ENCODE results near the gene TYK2. TPM values are rescaled to one million over a fixed set of nuclear protein-coding genes. Genes with fewer than 3 reads are reported as not detected.

Gene TYK2
- total RNA-seq, 1 donor from 2014 or later = 147 TPM

DNA sequence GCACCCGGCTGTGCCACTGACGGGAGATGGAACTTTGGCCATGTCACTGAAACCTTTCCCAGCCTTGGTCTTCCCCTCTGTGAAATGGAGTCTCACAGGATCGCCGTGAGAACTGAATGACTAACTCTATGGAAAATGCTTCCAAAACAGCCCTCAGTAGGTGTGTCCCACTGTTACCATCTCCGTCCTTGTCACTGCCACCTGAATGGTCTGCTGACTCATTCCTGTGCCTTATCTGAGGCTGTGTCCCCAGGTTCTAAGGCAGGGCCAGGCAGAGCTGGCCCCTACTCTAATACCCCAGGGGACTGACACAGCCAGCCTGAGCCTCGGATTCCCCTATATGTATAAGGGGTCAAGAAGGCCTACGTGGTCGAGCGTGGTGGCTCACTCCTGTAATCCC lies 18.4 kb upstream of the TYK2 start:
- no peak for DNase-seq (ENCODE audit: low spot score, unreplicated experiment)
- H3K36me3 Mint-ChIP-seq (ENCODE audit: insufficient read depth) = peaks cover 7% of the 10 kb centered on the region

DNA sequence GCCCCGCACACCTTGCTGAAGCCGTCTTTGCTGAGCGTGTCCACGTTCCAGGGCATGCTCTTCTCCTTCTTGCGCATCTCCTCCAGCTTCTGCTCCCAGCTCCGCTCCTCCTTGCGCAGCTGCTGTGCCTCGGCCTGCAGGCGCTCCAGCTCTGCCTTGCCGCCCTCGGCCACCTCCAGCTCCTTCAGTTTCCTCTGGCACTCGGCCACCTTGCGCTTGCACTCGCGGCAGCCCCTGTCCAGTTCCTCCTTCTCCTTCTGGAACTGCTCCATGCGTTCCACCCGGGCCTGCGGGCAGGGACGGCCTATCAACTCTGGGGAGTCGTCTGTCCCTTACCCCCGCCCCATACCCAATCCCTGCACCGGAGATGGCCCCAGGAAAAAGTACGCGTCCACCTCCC lies 15.5 kb upstream of the TYK2 start:
- DNase-seq (ENCODE audit: low spot score, unreplicated experiment) = no peak
- Mint-ChIP-seq H3K4me3 (ENCODE audit: low read depth) (no peak overlapping the region), H3K36me3 (ENCODE audit: insufficient read depth) (peaks cover 14% of the 10 kb centered on the region), H3K9me3 (ENCODE audit: low read depth) (no peaks in the 10 kb centered on the region), H3K27me3 (no peaks in the 10 kb centered on the region), H3K27ac (no peak overlapping the region), H3K4me1 (ENCODE audit: low read depth) (no peaks in the 10 kb centered on the region)
- TF ChIP-seq, protein P1, sequence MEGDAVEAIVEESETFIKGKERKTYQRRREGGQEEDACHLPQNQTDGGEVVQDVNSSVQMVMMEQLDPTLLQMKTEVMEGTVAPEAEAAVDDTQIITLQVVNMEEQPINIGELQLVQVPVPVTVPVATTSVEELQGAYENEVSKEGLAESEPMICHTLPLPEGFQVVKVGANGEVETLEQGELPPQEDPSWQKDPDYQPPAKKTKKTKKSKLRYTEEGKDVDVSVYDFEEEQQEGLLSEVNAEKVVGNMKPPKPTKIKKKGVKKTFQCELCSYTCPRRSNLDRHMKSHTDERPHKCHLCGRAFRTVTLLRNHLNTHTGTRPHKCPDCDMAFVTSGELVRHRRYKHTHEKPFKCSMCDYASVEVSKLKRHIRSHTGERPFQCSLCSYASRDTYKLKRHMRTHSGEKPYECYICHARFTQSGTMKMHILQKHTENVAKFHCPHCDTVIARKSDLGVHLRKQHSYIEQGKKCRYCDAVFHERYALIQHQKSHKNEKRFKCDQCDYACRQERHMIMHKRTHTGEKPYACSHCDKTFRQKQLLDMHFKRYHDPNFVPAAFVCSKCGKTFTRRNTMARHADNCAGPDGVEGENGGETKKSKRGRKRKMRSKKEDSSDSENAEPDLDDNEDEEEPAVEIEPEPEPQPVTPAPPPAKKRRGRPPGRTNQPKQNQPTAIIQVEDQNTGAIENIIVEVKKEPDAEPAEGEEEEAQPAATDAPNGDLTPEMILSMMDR (IDR thresholded peaks at IDR 0.05; ENCODE audit: unreplicated experiment) = no peak

More for the DNA sequence above, 18.4 kb upstream of the TYK2 start:
- peak overlapping the region; percentile 33 for H3K27ac Mint-ChIP-seq
- H3K4me1 Mint-ChIP-seq (ENCODE audit: low read depth) = peaks cover 10% of the 10 kb centered on the region
- TF ChIP-seq, protein P1 (IDR thresholded peaks at IDR 0.05; ENCODE audit: unreplicated experiment) = no peak
- H3K27me3 Mint-ChIP-seq = no peaks in the 10 kb centered on the region
- no peak overlapping the region for H3K4me3 Mint-ChIP-seq (ENCODE audit: low read depth)
- no peaks in the 10 kb centered on the region for H3K9me3 Mint-ChIP-seq (ENCODE audit: low read depth)

DNA sequence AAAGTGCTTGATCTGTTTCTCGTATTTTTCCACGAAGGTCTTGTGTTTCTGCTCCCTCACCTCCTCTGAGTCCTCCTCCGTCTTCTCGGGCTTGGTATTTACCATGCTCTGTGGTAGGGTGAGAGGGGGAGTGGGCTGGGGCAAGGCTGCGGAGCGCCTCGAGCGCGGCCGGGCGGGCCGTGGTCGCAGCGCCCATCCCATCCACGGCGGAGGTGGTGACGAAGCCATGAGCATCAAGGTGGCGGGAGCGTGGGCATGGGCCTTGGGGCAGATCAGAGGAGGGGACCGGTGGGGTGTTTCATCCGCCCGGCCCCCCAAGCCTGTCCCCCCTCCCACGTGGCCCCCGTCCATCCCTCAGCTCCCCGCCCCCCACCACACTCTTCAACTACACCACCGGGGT lies 15.1 kb upstream of the TYK2 start:
- Mint-ChIP-seq H3K4me3 (ENCODE audit: low read depth) (no peak overlapping the region), H3K36me3 (ENCODE audit: insufficient read depth) (peaks cover 17% of the 10 kb centered on the region), H3K27me3 (no peaks in the 10 kb centered on the region), H3K4me1 (ENCODE audit: low read depth) (no peaks in the 10 kb centered on the region), H3K27ac (no peak overlapping the region), H3K9me3 (ENCODE audit: low read depth) (no peaks in the 10 kb centered on the region)
- DNase-seq (ENCODE audit: low spot score, unreplicated experiment) = no peak
- TF ChIP-seq, protein P1 (IDR thresholded peaks at IDR 0.05; ENCODE audit: unreplicated experiment) = no peak

DNA sequence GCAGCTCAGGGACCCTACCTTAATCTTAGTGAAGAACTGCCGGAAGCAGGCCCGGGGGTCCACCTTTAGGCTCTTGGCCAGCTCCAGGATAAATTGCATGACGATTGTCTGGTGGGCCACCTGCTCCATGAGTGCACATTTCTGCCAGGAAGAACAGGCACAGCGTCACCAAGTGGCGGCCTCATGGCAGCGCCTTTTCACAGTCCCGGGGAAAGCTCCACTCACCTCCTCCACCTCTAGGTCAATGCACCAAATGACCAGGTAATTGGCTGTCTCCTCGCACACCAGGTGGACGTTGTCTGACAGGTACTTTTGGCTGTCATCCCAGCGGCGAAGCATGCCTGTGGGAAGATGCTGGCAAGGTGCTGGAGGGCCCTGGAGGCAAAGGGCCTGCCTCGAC lies 14.6 kb upstream of the TYK2 start:
- no peaks in the 10 kb centered on the region for H3K4me1 Mint-ChIP-seq (ENCODE audit: low read depth)
- H3K27me3 Mint-ChIP-seq = no peaks in the 10 kb centered on the region
- DNase-seq (ENCODE audit: low spot score, unreplicated experiment) = no peak
- H3K36me3 Mint-ChIP-seq (ENCODE audit: insufficient read depth) = peaks cover 17% of the 10 kb centered on the region
- TF ChIP-seq, protein P1 (IDR thresholded peaks at IDR 0.05; ENCODE audit: unreplicated experiment) = no peak
- H3K4me3 Mint-ChIP-seq (ENCODE audit: low read depth) = no peak overlapping the region
- H3K9me3 Mint-ChIP-seq (ENCODE audit: low read depth) = no peaks in the 10 kb centered on the region
- H3K27ac Mint-ChIP-seq = no peak overlapping the region

DNA sequence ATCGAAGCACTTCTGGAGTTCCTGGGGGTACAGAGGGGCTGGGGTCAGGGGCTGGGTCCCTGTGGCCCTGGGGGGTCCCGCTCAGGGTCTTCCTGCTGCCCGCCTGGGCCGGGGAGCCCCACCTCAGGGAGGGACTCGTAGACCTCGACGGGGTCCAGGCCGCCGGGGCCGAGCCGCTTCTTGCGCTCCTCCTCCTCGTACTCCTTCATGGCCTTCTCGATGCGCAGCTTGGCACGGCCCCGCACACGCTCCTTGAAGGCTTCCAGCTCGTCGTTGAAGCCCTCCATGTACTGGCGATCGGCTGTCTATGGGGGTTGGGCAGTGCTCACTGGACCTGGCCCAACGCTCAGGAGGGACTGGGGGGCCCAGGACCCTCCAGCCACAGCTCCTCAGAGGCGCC lies 12.8 kb upstream of the TYK2 start:
- H3K27ac Mint-ChIP-seq = no peak overlapping the region
- no peaks in the 10 kb centered on the region for H3K27me3 Mint-ChIP-seq
- no peaks in the 10 kb centered on the region for H3K4me1 Mint-ChIP-seq (ENCODE audit: low read depth)
- no peaks in the 10 kb centered on the region for H3K9me3 Mint-ChIP-seq (ENCODE audit: low read depth)
- peaks cover 17% of the 10 kb centered on the region for H3K36me3 Mint-ChIP-seq (ENCODE audit: insufficient read depth)
- no peak for DNase-seq (ENCODE audit: low spot score, unreplicated experiment)
- H3K4me3 Mint-ChIP-seq (ENCODE audit: low read depth) = no peak overlapping the region
- TF ChIP-seq, protein P1 (IDR thresholded peaks at IDR 0.05; ENCODE audit: unreplicated experiment) = no peak
